Cardiac muscle cell (in vitro differentiated cells and primary cell): ENCODE measurements around the gene CALML5. TPM values are rescaled to one million over a fixed set of nuclear protein-coding genes. Genes with fewer than 3 reads are reported as not detected.

Source experiments
- DNase-seq, 2 donors: peaks; one replicate each; pipeline versions ENCODE4 v3.0.0 to v3.0.0-alpha.2; 2010 to 2017; ENCODE audit warnings: low read depth in 1 of 2, low spot score in 1 of 2
- H3K27ac ChIP-seq: fragments of 200-600 bp; sonication (generic); 2 replicates; pipeline ENCODE4 v1.5.1; 2016
- H3K27me3 ChIP-seq: fragments of 200-600 bp; sonication (generic); 2 replicates; pipeline ENCODE4 v1.6.0; 2016; ENCODE audit warnings: control low read depth
- H3K36me3 ChIP-seq: fragments of 200-600 bp; sonication (generic); 2 replicates; pipeline ENCODE4 v1.5.1; 2016; ENCODE audit warnings: control low read depth
- H3K4me1 ChIP-seq: fragments of 200-600 bp; sonication (generic); 2 replicates; pipeline ENCODE4 v1.8.1; 2017; ENCODE audit warnings: low read depth, mild to moderate bottlenecking, mixed run types
- H3K4me3 ChIP-seq: fragments of 200-600 bp; sonication (generic); 2 replicates; pipeline ENCODE4 v1.5.1; 2016; ENCODE audit warnings: mild to moderate bottlenecking
- H3K9me3 ChIP-seq: fragments of 200-600 bp; sonication (generic); 2 replicates; pipeline ENCODE4 v1.5.1; 2017; ENCODE audit warnings: low read depth, mild to moderate bottlenecking, control low read depth
- CTCF ChIP-seq: IDR thresholded peaks from 2 replicates; pipeline ENCODE4 v1.5.1; 2012; ENCODE audit warnings: low read depth, mild to moderate bottlenecking, low read length
- polyA plus RNA-seq: library from polyadenylated mRNA; unstranded; fragments of >200 nt; fragmentation: Nextera tagmentation; extraction: Ambion mirVana; gene quantifications from 2 replicates; pipeline ENCODE4 v1.2.1, GENCODE V29; 2016
- total RNA-seq: library from RNA; depleted of rRNA; stranded (reverse); fragments of >200 nt; gene quantifications from 2 replicates; pipeline ENCODE4 v1.2.3, GENCODE V29; 2016

CALML5 gene
- total and polyA plus RNA-seq, 2 experiments from 2014 or later = not detected

- Histone ChIP-seq H3K4me3 (no peak overlapping the region), H3K27me3 (no peaks in the 10 kb centered on the region), H3K36me3 (no peaks in the 10 kb centered on the region), H3K9me3 (no peaks in the 10 kb centered on the region), H3K27ac (no peak overlapping the region), H3K4me1 (no peaks in the 10 kb centered on the region)
- no peak for TF ChIP-seq CTCF
- no peak for DNase-seq
Measured at GRCh38 chr10:5504146-5505072, 5.0 kb upstream of the CALML5 start.

- Histone ChIP-seq H3K27ac (no peak overlapping the region), H3K9me3 (no peaks in the 10 kb centered on the region), H3K4me3 (no peak overlapping the region), H3K27me3 (no peaks in the 10 kb centered on the region), H3K36me3 (no peaks in the 10 kb centered on the region), H3K4me1 (no peaks in the 10 kb centered on the region)
- no peak for TF ChIP-seq CTCF
- no peak for DNase-seq
Measured at GRCh38 chr10:5503477-5503835, 4.1 kb upstream of the CALML5 start.

- H3K4me1 ChIP-seq = no peaks in the 10 kb centered on the region
Measured at GRCh38 chr10:5502571-5503476, 3.5 kb upstream of the CALML5 start.

GRCh38 chr10:5502061-5502521, 2.7 kb upstream of the CALML5 start:
- Histone ChIP-seq H3K36me3 (no peaks in the 10 kb centered on the region), H3K27me3 (no peaks in the 10 kb centered on the region), H3K4me1 (no peaks in the 10 kb centered on the region), H3K27ac (no peak overlapping the region), H3K9me3 (no peaks in the 10 kb centered on the region), H3K4me3 (no peak overlapping the region)
- DNase-seq = peak; percentile 24 to 48
- TF ChIP-seq CTCF = no peak

More at GRCh38 chr10:5502571-5503476, 3.5 kb upstream of the CALML5 start:
- DNase-seq = no peak
- Histone ChIP-seq H3K27ac (no peak overlapping the region), H3K27me3 (no peaks in the 10 kb centered on the region), H3K9me3 (no peaks in the 10 kb centered on the region), H3K4me3 (no peak overlapping the region), H3K36me3 (no peaks in the 10 kb centered on the region)
- TF ChIP-seq CTCF = no peak

GRCh38 chr10:5500910-5501309, 1.5 kb upstream of the CALML5 start:
- TF ChIP-seq CTCF = no peak
- no peak overlapping the region for H3K4me3 ChIP-seq
- H3K27ac ChIP-seq = no peak overlapping the region
- H3K4me1 ChIP-seq = no peaks in the 10 kb centered on the region
- no peaks in the 10 kb centered on the region for H3K36me3 ChIP-seq
- no peaks in the 10 kb centered on the region for H3K27me3 ChIP-seq
- no peaks in the 10 kb centered on the region for H3K9me3 ChIP-seq
- no peak for DNase-seq
